ENCODE measurements around the gene MED17. TPM values are rescaled to one million over a fixed set of nuclear protein-coding genes. Genes with fewer than 3 reads are reported as not detected.

MED17 gene
- total and polyA plus RNA-seq, 4 experiments from 2014 or later: 11.3 to 78.5 (median 52.0) TPM

DNA sequence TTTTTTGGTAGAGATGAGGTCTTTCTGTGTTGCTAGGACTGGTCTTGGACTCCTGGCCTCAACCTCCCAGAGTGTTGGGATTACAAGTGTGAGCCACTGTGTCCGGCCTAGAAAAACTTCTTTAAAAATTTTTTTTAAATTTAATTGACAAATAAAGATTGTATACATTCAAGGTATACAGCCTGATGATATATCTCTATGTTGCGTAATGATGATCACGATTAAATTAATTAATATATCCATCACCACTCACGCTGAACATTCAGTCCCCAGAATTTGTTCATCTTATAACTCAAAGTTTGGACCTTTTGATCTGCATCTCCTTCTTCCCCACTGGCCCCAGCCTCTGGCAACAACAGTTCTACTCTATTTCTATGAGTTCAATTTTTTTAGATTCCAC is 39.1 kb downstream of the MED17 start:
- Histone ChIP-seq H3K4me1 (ENCODE audit: insufficient read depth, low read length) (no peaks in the 10 kb centered on the region), H3K4me3 (ENCODE audit: low read length in 2 of 2) (no peak overlapping the region), H3K27me3 (ENCODE audit: insufficient read depth, low read length) (no peaks in the 10 kb centered on the region), H3K36me3 (ENCODE audit: insufficient read depth, low read length) (no peaks in the 10 kb centered on the region), H3K27ac (ENCODE audit: low read depth, low read length) (no peak overlapping the region), H3K9me3 (ENCODE audit: control insufficient read depth in 1 of 2, low read length in 2 of 2) (no peaks in the 10 kb centered on the region)
- ChIA-PET POLR2A (ENCODE audit: partially characterized antibody) (no interaction called here), CTCF (ENCODE audit: partially characterized antibody) (no interaction called here)
- no peaks in the 10 kb centered on the region for H3K4me1 Mint-ChIP-seq
- no peak overlapping the region for H3K27ac Mint-ChIP-seq
- intact Hi-C loops (cut with micrococcal nuclease): no loop called here
- H3K27me3 Mint-ChIP-seq: no peaks in the 10 kb centered on the region
- peaks cover 0 to 5% of the 10 kb centered on the region in 2 donors for H3K36me3 Mint-ChIP-seq
- peaks cover 0 to 3% (median 0%) of the 10 kb centered on the region in 8 donors for H3K9me3 Mint-ChIP-seq
- H3K4me3 Mint-ChIP-seq: no peak overlapping the region
- no peak for DNase-seq

DNA sequence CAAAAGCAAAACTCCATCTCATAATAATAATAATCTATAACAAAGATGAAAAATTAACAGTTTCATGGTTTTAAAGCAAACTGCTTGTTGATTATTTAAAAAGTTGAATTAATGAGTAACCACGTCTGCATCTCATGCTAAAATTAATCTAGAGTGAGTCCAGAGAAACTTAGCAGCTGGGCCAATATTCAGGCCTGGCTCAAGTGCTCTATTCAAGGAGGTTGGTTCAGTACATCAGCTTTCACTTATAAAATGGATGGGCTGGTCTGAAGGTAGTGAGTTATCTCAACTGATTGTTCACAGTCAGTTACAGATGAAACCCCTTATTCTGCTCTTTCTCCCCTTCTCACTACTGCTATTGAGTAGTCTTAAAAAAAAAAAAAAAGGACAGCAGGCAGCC is 43.3 kb downstream of the MED17 start:
- DNase-seq: no peak
- Histone ChIP-seq H3K4me3 (ENCODE audit: low read length in 2 of 2) (no peak overlapping the region), H3K4me1 (ENCODE audit: insufficient read depth, low read length) (no peaks in the 10 kb centered on the region), H3K27me3 (ENCODE audit: insufficient read depth, low read length) (no peaks in the 10 kb centered on the region), H3K27ac (ENCODE audit: low read depth, low read length) (no peak overlapping the region), H3K9me3 (ENCODE audit: control insufficient read depth in 1 of 2, low read length in 2 of 2) (no peaks in the 10 kb centered on the region), H3K36me3 (ENCODE audit: insufficient read depth, low read length) (no peaks in the 10 kb centered on the region)
- H3K4me3 Mint-ChIP-seq: no peak overlapping the region
- intact Hi-C loops (cut with micrococcal nuclease): no loop called here
- ChIA-PET POLR2A (ENCODE audit: partially characterized antibody) (no interaction called here), CTCF (ENCODE audit: partially characterized antibody) (no interaction called here)
- H3K9me3 Mint-ChIP-seq: no peaks in the 10 kb centered on the region
- no peaks in the 10 kb centered on the region for H3K4me1 Mint-ChIP-seq
- H3K27ac Mint-ChIP-seq: no peak overlapping the region
- H3K36me3 Mint-ChIP-seq: no peaks in the 10 kb centered on the region
- H3K27me3 Mint-ChIP-seq: peaks cover 0 to 7% of the 10 kb centered on the region in 2 donors

DNA sequence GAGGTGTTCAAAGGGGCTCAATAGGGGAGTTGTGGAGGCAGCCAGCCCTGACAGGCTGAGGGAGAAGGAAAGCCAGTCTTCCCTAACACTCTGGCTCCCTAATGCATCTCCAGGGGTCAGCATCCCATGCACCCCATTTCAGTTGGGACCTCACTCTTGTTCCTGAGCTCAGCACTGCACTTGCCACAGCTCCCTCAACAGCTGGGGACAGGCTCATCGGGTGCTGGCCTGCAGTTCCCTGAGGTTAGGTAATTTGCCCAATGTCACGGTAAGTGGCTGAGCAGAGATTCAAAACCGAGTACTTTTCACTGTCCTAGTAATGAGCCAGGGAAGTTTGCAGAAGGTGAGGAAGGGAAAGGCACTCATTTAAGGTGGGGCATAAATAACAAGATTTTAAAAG is 45.5 kb downstream of the MED17 start:
- H3K36me3 Mint-ChIP-seq: no peaks in the 10 kb centered on the region
- H3K27me3 Mint-ChIP-seq: peaks cover 0 to 10% of the 10 kb centered on the region in 2 donors
- no peaks in the 10 kb centered on the region for H3K9me3 Mint-ChIP-seq
- H3K9me3 ChIP-seq (ENCODE audit: control insufficient read depth in 1 of 2, low read length in 2 of 2): no peaks in the 10 kb centered on the region
- intact Hi-C loops (cut with micrococcal nuclease): no loop called here
- no peaks in the 10 kb centered on the region for H3K36me3 ChIP-seq (ENCODE audit: insufficient read depth, low read length)
- no peaks in the 10 kb centered on the region for H3K27me3 ChIP-seq (ENCODE audit: insufficient read depth, low read length)
- no peak overlapping the region for H3K4me3 ChIP-seq (ENCODE audit: low read length in 2 of 2)
- ChIA-PET POLR2A (ENCODE audit: partially characterized antibody) (no interaction called here), CTCF (ENCODE audit: partially characterized antibody) (interaction anchor here (1.2 kb wide), 1 partner anchor 12 kb away, joined by 3 read pairs; no protein-coding TSS in a partner anchor)
- no peak for DNase-seq
- no peaks in the 10 kb centered on the region for H3K4me1 ChIP-seq (ENCODE audit: insufficient read depth, low read length)
- no peak overlapping the region for H3K4me3 Mint-ChIP-seq
- no peaks in the 10 kb centered on the region for H3K4me1 Mint-ChIP-seq
- H3K27ac Mint-ChIP-seq: no peak overlapping the region
- H3K27ac ChIP-seq (ENCODE audit: low read depth, low read length): no peak overlapping the region

DNA sequence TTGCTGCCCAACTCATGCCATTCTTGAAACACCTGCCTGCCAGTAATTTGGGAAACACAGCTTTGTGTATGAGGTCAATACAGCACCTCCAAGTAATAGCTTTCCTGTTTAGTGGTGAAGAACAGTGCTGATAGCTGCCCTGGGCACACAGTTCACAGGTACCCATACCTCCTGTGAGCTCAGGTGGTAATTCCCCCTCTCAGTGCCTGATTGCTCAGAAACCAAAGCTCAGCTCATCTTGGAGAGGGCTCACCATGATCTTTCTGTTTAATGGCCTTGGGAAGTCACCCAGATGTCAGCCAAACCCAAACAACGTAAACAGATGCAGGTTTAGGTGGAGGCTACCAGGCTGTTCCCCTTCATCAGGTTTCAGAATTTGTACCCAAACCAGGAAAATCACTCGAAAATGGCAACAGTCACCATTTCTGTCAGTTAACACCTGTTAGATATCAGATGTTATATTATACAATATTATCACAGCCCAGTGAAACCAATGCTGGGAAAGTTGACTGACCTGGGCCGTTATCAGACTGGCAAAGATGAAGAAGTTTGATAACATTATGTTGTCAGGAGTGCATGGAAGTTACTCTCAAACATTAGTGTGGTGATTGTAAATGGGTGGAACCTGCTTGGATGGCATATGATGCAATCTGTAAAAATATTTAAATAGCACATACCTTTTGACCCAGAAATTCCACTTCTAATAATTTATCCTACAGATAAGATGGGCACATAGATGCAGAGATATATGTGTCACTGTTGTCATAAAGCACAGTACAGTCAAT is 47.5 kb downstream of the MED17 start:
- Histone ChIP-seq H3K4me3 (ENCODE audit: low read length in 2 of 2) (no peak overlapping the region), H3K36me3 (ENCODE audit: insufficient read depth, low read length) (no peaks in the 10 kb centered on the region), H3K27ac (ENCODE audit: low read depth, low read length) (no peak overlapping the region), H3K27me3 (ENCODE audit: insufficient read depth, low read length) (no peaks in the 10 kb centered on the region), H3K9me3 (ENCODE audit: control insufficient read depth in 1 of 2, low read length in 2 of 2) (no peaks in the 10 kb centered on the region), H3K4me1 (ENCODE audit: insufficient read depth, low read length) (no peaks in the 10 kb centered on the region)
- Mint-ChIP-seq H3K4me3 (no peak overlapping the region), H3K4me1 (no peaks in the 10 kb centered on the region), H3K27ac (no peak overlapping the region), H3K36me3 (no peaks in the 10 kb centered on the region), H3K27me3 (peaks cover 0 to 10% of the 10 kb centered on the region in 2 donors), H3K9me3 (no peaks in the 10 kb centered on the region)
- ChIA-PET POLR2A (ENCODE audit: partially characterized antibody) (no interaction called here), CTCF (ENCODE audit: partially characterized antibody) (no interaction called here)
- intact Hi-C loops (cut with micrococcal nuclease): no loop called here
- DNase-seq: no peak

DNA sequence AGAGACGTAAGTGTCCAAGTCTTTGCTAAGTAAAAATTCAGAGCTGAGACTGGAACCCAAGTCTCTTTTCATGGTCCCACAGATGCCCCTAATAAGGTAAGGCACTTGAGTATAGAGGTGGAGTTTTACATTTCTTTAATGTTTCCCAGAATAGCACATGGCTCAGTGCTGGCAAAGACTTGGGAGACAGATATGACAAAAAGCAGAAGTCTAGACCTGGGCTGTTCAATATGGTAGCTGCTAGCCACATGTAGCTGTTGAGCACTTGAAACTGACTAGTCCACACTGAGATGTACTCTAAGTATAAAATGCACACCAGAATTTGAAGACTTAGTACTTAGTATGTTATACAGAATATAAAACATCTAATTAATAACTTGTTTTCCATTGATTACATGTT is 48.7 kb downstream of the MED17 start:
- Mint-ChIP-seq H3K4me1 (no peaks in the 10 kb centered on the region), H3K9me3 (no peaks in the 10 kb centered on the region), H3K4me3 (no peak overlapping the region), H3K36me3 (no peaks in the 10 kb centered on the region), H3K27me3 (peaks cover 0 to 10% of the 10 kb centered on the region in 2 donors), H3K27ac (no peak overlapping the region)
- Histone ChIP-seq H3K9me3 (ENCODE audit: control insufficient read depth in 1 of 2, low read length in 2 of 2) (no peaks in the 10 kb centered on the region), H3K27ac (ENCODE audit: low read depth, low read length) (no peak overlapping the region), H3K36me3 (ENCODE audit: insufficient read depth, low read length) (no peaks in the 10 kb centered on the region), H3K4me3 (ENCODE audit: low read length in 2 of 2) (no peak overlapping the region), H3K4me1 (ENCODE audit: insufficient read depth, low read length) (no peaks in the 10 kb centered on the region), H3K27me3 (ENCODE audit: insufficient read depth, low read length) (no peaks in the 10 kb centered on the region)
- DNase-seq: no peak
- POLR2A ChIA-PET (ENCODE audit: partially characterized antibody): no interaction called here
- CTCF ChIA-PET (ENCODE audit: partially characterized antibody): no interaction called here
- intact Hi-C loops (cut with micrococcal nuclease): no loop called here

DNA sequence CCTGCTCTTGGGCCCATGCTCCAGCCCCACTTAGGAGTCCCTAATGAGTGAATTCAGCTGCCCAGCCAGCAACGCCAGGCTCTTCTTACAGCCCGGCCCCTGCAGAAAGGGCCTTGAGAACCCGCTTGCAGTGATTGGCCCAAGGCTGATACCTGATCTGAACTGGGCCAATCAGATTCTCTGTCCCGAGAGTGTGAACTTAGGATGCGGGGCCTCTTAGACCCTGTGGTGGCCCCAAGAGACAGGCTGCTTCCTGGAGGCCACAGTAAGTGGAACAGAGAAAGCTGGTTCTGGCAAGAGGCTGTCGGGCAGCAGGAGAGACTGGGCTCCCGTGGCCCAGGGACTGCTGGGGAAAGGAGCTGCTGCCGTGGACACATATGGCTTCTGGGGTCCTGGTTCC is 54.9 kb downstream of the MED17 start:
- H3K27me3 Mint-ChIP-seq: peaks cover 0 to 2% of the 10 kb centered on the region in 2 donors
- DNase-seq: no peak
- H3K27ac Mint-ChIP-seq: no peak overlapping the region
- ChIA-PET CTCF (ENCODE audit: partially characterized antibody) (interaction anchor here (0.6 kb wide), 1 partner anchor 32 kb away, joined by 3 read pairs; no protein-coding TSS in a partner anchor), POLR2A (ENCODE audit: partially characterized antibody) (no interaction called here)
- Histone ChIP-seq H3K4me3 (ENCODE audit: low read length in 2 of 2) (no peak overlapping the region), H3K4me1 (ENCODE audit: insufficient read depth, low read length) (no peaks in the 10 kb centered on the region), H3K36me3 (ENCODE audit: insufficient read depth, low read length) (no peaks in the 10 kb centered on the region), H3K9me3 (ENCODE audit: control insufficient read depth in 1 of 2, low read length in 2 of 2) (no peaks in the 10 kb centered on the region), H3K27ac (ENCODE audit: low read depth, low read length) (no peak overlapping the region), H3K27me3 (ENCODE audit: insufficient read depth, low read length) (no peaks in the 10 kb centered on the region)
- no peak overlapping the region for H3K4me3 Mint-ChIP-seq
- intact Hi-C loops (cut with micrococcal nuclease): no loop called here
- no peaks in the 10 kb centered on the region for H3K4me1 Mint-ChIP-seq
- H3K36me3 Mint-ChIP-seq: no peaks in the 10 kb centered on the region
- no peaks in the 10 kb centered on the region for H3K9me3 Mint-ChIP-seq

DNA sequence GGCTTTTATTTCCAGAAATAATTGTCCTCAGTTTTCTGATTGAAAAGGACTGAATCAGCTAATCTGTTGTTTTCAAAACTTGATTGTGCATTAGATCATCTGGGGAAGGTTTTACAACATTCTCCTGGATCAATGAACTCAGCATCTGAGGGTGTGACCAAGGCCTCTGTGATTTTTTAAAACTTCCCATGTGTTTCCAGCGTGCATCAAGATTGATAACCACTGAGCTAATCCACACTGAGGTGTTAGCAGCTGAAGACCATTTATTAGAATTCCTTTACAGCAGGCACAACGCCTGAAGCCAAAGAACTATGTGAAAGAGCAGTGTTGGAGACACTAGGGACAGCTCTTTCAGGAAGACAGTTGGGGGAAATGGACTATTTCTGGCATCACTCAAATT is 56.1 kb downstream of the MED17 start:
- Histone ChIP-seq H3K36me3 (ENCODE audit: insufficient read depth, low read length) (no peaks in the 10 kb centered on the region), H3K27ac (ENCODE audit: low read depth, low read length) (no peak overlapping the region), H3K4me3 (ENCODE audit: low read length in 2 of 2) (no peak overlapping the region), H3K27me3 (ENCODE audit: insufficient read depth, low read length) (no peaks in the 10 kb centered on the region), H3K4me1 (ENCODE audit: insufficient read depth, low read length) (no peaks in the 10 kb centered on the region), H3K9me3 (ENCODE audit: control insufficient read depth in 1 of 2, low read length in 2 of 2) (no peaks in the 10 kb centered on the region)
- no peak for DNase-seq
- no peaks in the 10 kb centered on the region for H3K9me3 Mint-ChIP-seq
- H3K27ac Mint-ChIP-seq: no peak overlapping the region
- H3K4me1 Mint-ChIP-seq: no peaks in the 10 kb centered on the region
- ChIA-PET CTCF (ENCODE audit: partially characterized antibody) (no interaction called here), POLR2A (ENCODE audit: partially characterized antibody) (no interaction called here)
- no peaks in the 10 kb centered on the region for H3K27me3 Mint-ChIP-seq
- H3K36me3 Mint-ChIP-seq: no peaks in the 10 kb centered on the region
- intact Hi-C loops (cut with micrococcal nuclease): no loop called here
- H3K4me3 Mint-ChIP-seq: no peak overlapping the region

Measured in CD4-positive, alpha-beta memory T cell (primary cell).